Effector CD8-positive, alpha-beta T cell (primary cell): ENCODE results near the gene NEDD4.
"Not testable (repeated sequence)": the region's sequence is repeated elsewhere in the genome, so short reads cannot be mapped to it uniquely, and the experiment has no call there.

ENCODE experiments used
- DNase-seq: peaks from one replicate; lab custom pipeline; 2025; lab: John Stamatoyannopoulos, UW
- total RNA-seq, 4 experiments: gene quantifications; one replicate each; lab custom pipeline; 2026; lab: John Stamatoyannopoulos, UW

The NEDD4 gene
- 5.4 to 27.2 (median 10.7) reads per million in 4 experiments for total RNA-seq

GRCh38 chr15:55993111-55993803 lies at the start of gene NEDD4:
NEDD4 (minus strand) TSS chr15:55993612; CDS start chr15:55993555, 57 bp downstream.
- DNase-seq, result peak; percentile 67

- no peak for DNase-seq
Observed at GRCh38 chr15:56042498-56042897, 49.1 kb upstream of the NEDD4 start.

GRCh38 chr15:56042031-56042430 lies 48.6 kb upstream of the NEDD4 start:
- DNase-seq, result no peak

- DNase-seq, result no peak
Observed at GRCh38 chr15:56040081-56041035, 46.9 kb upstream of the NEDD4 start.

- DNase-seq, result no peak
Observed at GRCh38 chr15:56038707-56039106, 45.3 kb upstream of the NEDD4 start.

- DNase-seq, result no peak
Observed at GRCh38 chr15:56038015-56038414, 44.6 kb upstream of the NEDD4 start.

- no peak for DNase-seq
Observed at GRCh38 chr15:56036546-56037067, 43.2 kb upstream of the NEDD4 start.

GRCh38 chr15:56035166-56035565 lies 41.8 kb upstream of the NEDD4 start:
- DNase-seq, result no peak

GRCh38 chr15:56034514-56034913 lies 41.1 kb upstream of the NEDD4 start:
- DNase-seq, result no peak

GRCh38 chr15:56032373-56032772 lies 39.0 kb upstream of the NEDD4 start:
- DNase-seq, result no peak

- no peak for DNase-seq
Observed at GRCh38 chr15:56031836-56032235, 38.4 kb upstream of the NEDD4 start.

GRCh38 chr15:56031402-56031801 lies 38.0 kb upstream of the NEDD4 start:
- DNase-seq, result no peak

- DNase-seq, result no peak
Observed at GRCh38 chr15:56028430-56028829, 35.0 kb upstream of the NEDD4 start.

GRCh38 chr15:56023160-56023559 lies 29.7 kb upstream of the NEDD4 start:
- DNase-seq, result not testable (repeated sequence)

- no peak for DNase-seq
Observed at GRCh38 chr15:56019819-56020486, 26.5 kb upstream of the NEDD4 start.

- no peak for DNase-seq
Observed at GRCh38 chr15:56019060-56019793, 25.8 kb upstream of the NEDD4 start.

GRCh38 chr15:56017920-56018319 lies 24.5 kb upstream of the NEDD4 start:
- DNase-seq, result no peak

GRCh38 chr15:56017511-56017910 lies 24.1 kb upstream of the NEDD4 start:
- no peak for DNase-seq

- no peak for DNase-seq
Observed at GRCh38 chr15:56016281-56016680, 22.9 kb upstream of the NEDD4 start.

GRCh38 chr15:56014677-56015076 lies 21.3 kb upstream of the NEDD4 start:
- no peak for DNase-seq

- not testable (repeated sequence) for DNase-seq
Observed at GRCh38 chr15:56007053-56007452, 13.6 kb upstream of the NEDD4 start.
